GM12801 (cell line): ENCODE results near the gene PAQR4.

Source experiments
- TF ChIP-seq, protein P1 (sequence below): IDR thresholded peaks from one replicate; pipeline ENCODE4 v1.5.1; 2011; ENCODE audit warnings: control low read depth; ENCODE audit not compliant: insufficient read length; ENCODE audit errors: extremely low read depth

PAQR4 gene

GRCh38 chr16:2927010-2927646 lies 42.0 kb upstream of the PAQR4 start:
- TF ChIP-seq, protein P1, sequence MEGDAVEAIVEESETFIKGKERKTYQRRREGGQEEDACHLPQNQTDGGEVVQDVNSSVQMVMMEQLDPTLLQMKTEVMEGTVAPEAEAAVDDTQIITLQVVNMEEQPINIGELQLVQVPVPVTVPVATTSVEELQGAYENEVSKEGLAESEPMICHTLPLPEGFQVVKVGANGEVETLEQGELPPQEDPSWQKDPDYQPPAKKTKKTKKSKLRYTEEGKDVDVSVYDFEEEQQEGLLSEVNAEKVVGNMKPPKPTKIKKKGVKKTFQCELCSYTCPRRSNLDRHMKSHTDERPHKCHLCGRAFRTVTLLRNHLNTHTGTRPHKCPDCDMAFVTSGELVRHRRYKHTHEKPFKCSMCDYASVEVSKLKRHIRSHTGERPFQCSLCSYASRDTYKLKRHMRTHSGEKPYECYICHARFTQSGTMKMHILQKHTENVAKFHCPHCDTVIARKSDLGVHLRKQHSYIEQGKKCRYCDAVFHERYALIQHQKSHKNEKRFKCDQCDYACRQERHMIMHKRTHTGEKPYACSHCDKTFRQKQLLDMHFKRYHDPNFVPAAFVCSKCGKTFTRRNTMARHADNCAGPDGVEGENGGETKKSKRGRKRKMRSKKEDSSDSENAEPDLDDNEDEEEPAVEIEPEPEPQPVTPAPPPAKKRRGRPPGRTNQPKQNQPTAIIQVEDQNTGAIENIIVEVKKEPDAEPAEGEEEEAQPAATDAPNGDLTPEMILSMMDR: peak; percentile 35

DNA sequence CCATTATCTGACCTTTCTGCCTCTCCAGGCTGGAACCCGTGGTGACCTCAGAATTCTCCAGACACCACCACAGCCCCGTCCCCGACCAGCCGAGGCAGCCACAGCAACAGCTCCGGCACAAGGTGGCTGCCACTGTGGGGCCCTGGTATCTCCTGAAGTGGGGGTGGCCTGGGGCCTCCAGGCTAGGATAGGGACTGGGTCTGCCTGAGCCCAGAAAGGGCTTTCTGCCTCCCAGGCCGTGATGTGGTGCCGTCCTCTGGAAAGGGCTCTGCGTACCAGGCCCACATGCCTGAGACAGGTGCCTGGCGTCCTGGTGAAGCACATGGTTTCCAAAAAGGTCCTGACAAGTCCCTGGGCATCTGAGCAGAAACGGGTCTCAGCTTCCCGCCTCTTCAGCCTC lies 40.4 kb upstream of the PAQR4 start:
- TF ChIP-seq, protein P1: no peak

- TF ChIP-seq, protein P1: no peak
Measured at GRCh38 chr16:2929693-2930092, 39.5 kb upstream of the PAQR4 start.

GRCh38 chr16:2930236-2930635 lies 38.9 kb upstream of the PAQR4 start:
- TF ChIP-seq, protein P1: no peak

DNA sequence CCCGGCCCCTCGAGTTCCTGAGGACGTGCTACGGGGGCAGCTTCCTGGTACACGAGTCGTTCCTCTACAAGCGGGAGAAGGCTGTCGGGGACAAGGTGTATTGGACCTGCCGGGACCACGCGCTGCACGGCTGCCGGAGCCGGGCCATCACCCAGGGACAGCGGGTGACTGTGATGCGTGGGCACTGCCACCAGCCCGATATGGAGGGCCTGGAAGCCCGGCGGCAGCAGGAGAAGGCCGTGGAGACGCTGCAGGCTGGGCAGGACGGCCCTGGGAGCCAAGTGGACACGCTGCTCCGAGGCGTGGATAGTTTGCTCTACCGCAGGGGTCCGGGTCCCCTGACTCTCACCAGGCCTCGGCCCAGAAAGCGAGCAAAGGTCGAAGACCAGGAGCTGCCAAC lies 36.0 kb upstream of the PAQR4 start:
- TF ChIP-seq, protein P1: no peak

- TF ChIP-seq, protein P1: no peak
Measured at GRCh38 chr16:2933701-2934100, 35.4 kb upstream of the PAQR4 start.

DNA sequence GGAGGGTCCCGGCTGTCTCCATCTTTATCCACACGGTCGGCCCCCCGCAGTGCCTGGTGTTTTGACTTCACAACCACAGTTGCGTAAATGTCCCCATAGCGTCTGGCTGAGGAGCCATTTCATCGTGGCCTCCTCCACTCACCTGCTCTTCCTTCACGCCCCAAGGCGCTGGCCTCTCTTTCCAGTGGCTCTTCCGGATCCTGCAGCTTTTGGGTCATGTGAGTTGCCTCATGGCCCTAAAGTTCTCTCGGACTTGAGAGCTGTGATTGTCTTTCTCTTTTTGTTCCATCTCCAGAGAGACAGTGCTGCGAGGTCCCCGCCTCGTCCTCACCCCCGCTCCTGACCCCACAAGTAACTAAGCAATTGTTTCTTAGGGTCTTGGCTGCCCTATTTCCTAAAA lies 34.7 kb upstream of the PAQR4 start:
- TF ChIP-seq, protein P1: no peak
